Measurements from ENCODE around the gene KDM2A.

Gene KDM2A

DNA sequence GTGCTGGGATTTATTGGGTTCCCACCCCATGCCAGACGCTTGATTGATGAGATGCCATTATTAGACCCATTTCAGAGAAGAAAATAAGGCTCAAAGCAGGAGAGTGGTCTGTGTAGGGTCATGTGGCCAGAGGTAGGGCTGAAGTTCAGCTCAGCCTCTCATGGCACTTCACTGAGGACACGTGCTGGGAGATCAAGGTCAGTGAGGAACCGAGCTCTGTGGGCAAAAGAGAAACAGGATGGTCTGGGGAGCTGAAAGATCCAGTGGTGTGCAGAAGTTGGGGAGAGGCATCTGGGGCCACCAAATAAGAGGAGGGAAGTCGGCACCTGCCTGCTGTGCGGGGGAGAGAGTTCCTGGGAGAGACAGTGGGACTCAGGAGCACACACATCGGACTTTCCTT is 42.9 kb upstream of the KDM2A start:
- no peaks in the 10 kb centered on the region for H3K9me3 ChIP-seq (ENCODE audit: severe bottlenecking)
- H3K4me3 ChIP-seq (ENCODE audit: severe bottlenecking), result no peak overlapping the region
- H3K27ac ChIP-seq (ENCODE audit: poor library complexity, severe bottlenecking), result peak overlapping the region; percentile 95
- H3K4me1 ChIP-seq (ENCODE audit: insufficient read depth, poor library complexity, severe bottlenecking), result peaks cover 24% of the 10 kb centered on the region
- TF ChIP-seq CTCF (IDR thresholded peaks at IDR 0.05; ENCODE audit: poor library complexity, severe bottlenecking), result no peak
- no peak for DNase-seq (ENCODE audit: low spot score)
- peaks cover 15% of the 10 kb centered on the region for H3K36me3 ChIP-seq (ENCODE audit: low read depth)
- ATAC-seq (ENCODE audit: low read depth), result no peak
- no peaks in the 10 kb centered on the region for H3K27me3 ChIP-seq (ENCODE audit: insufficient read depth, poor library complexity, severe bottlenecking)

- Histone ChIP-seq H3K27me3 (ENCODE audit: insufficient read depth, poor library complexity, severe bottlenecking) (no peaks in the 10 kb centered on the region), H3K9me3 (ENCODE audit: severe bottlenecking) (no peaks in the 10 kb centered on the region), H3K27ac (ENCODE audit: poor library complexity, severe bottlenecking) (peak overlapping the region; percentile 95), H3K4me1 (ENCODE audit: insufficient read depth, poor library complexity, severe bottlenecking) (peaks cover 29% of the 10 kb centered on the region), H3K36me3 (ENCODE audit: low read depth) (no peaks in the 10 kb centered on the region), H3K4me3 (ENCODE audit: severe bottlenecking) (no peak overlapping the region)
- ATAC-seq (ENCODE audit: low read depth) (no peak), DNase-seq (ENCODE audit: low spot score) (no peak)
- no peak for TF ChIP-seq CTCF (IDR thresholded peaks at IDR 0.05; ENCODE audit: poor library complexity, severe bottlenecking)
Observed at GRCh38 chr11:67079065-67079705, 39.9 kb upstream of the KDM2A start.

- no peak overlapping the region for H3K4me3 ChIP-seq (ENCODE audit: severe bottlenecking)
- no peak for ATAC-seq (ENCODE audit: low read depth)
- H3K27ac ChIP-seq (ENCODE audit: poor library complexity, severe bottlenecking), result no peak overlapping the region
- H3K4me1 ChIP-seq (ENCODE audit: insufficient read depth, poor library complexity, severe bottlenecking), result peaks cover 24% of the 10 kb centered on the region
- H3K9me3 ChIP-seq (ENCODE audit: severe bottlenecking), result no peaks in the 10 kb centered on the region
- H3K27me3 ChIP-seq (ENCODE audit: insufficient read depth, poor library complexity, severe bottlenecking), result no peaks in the 10 kb centered on the region
- TF ChIP-seq CTCF (IDR thresholded peaks at IDR 0.05; ENCODE audit: poor library complexity, severe bottlenecking), result no peak
- no peaks in the 10 kb centered on the region for H3K36me3 ChIP-seq (ENCODE audit: low read depth)
- no peak for DNase-seq (ENCODE audit: low spot score)
Observed at GRCh38 chr11:67082071-67082791, 36.8 kb upstream of the KDM2A start.

- DNase-seq (ENCODE audit: low spot score) (no peak), ATAC-seq (ENCODE audit: low read depth) (no peak)
- no peaks in the 10 kb centered on the region for H3K9me3 ChIP-seq (ENCODE audit: severe bottlenecking)
- no peaks in the 10 kb centered on the region for H3K27me3 ChIP-seq (ENCODE audit: insufficient read depth, poor library complexity, severe bottlenecking)
- no peak for TF ChIP-seq CTCF (IDR thresholded peaks at IDR 0.05; ENCODE audit: poor library complexity, severe bottlenecking)
- H3K4me3 ChIP-seq (ENCODE audit: severe bottlenecking), result no peak overlapping the region
- no peaks in the 10 kb centered on the region for H3K36me3 ChIP-seq (ENCODE audit: low read depth)
- H3K4me1 ChIP-seq (ENCODE audit: insufficient read depth, poor library complexity, severe bottlenecking), result peaks cover 11% of the 10 kb centered on the region
- no peak overlapping the region for H3K27ac ChIP-seq (ENCODE audit: poor library complexity, severe bottlenecking)
Observed at GRCh38 chr11:67083786-67084366, 35.2 kb upstream of the KDM2A start.

Data from RWPE2 (cell line).